Erythroblast (primary cell): ENCODE results near the gene NT5DC2.

ENCODE experiments used
- GATA1 ChIP-seq: IDR thresholded peaks from 2 replicates; pipeline ENCODE4 v1.6.1; 2011; ENCODE audit warnings: low read depth, mild to moderate bottlenecking, control low read depth, low read length, moderate library complexity
- POLR2A ChIP-seq: IDR thresholded peaks from 2 replicates; pipeline ENCODE4 v1.6.1; 2011; ENCODE audit warnings: mild to moderate bottlenecking, low read length

DNA sequence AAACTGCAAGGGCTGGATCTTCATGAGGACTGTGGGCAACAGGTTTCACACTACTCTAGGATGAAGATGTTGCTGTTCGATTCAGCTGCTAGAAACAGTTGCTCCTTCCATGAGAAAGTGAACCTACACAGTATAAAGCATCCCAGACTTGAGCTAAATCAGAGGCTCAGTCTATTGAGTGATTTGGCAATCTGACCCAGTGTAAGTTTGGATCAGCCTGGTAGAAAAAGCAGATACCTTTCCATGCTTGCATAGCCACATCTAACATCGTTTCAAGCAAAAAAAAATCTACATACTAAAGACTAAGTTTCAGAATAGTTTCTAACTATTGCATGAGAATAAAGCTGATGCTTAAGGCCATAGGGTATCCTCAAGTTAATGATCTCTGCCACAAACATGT is 7.4 kb upstream of the NT5DC2 start:
- TF ChIP-seq POLR2A = no peak
- TF ChIP-seq GATA1 = no peak
